Astrocyte of the cerebellum (primary cell): Measurements from ENCODE around the gene SOAT2.

Experiments
- DNase-seq: peaks from one replicate; pipeline ENCODE4 v3.0.0-alpha.2; 2011; ENCODE audit warnings: low read depth
- H3K4me3 ChIP-seq: 2 replicates; pipeline ENCODE4 v1.5.1; 2011; ENCODE audit warnings: mild to moderate bottlenecking, low read depth, low read length, moderate library complexity
- CTCF ChIP-seq: IDR thresholded peaks from 2 replicates; pipeline ENCODE4 v1.5.1; 2012; ENCODE audit warnings: low read length, low read depth, moderate library complexity, mild to moderate bottlenecking; ENCODE audit errors: missing control alignments
- in situ Hi-C: cut with HindIII; loops from 2 replicates; pipeline ENCODE4 v1.10.0; 2017; ENCODE audit warnings: low sequenced_read_pairs

SOAT2 gene

GRCh38 chr12:53062011-53062961 is 41.0 kb upstream of the SOAT2 start:
- TF ChIP-seq CTCF = no peak
- DNase-seq = no peak
- in situ Hi-C loops = no loop called here
- no peak overlapping the region for H3K4me3 ChIP-seq

GRCh38 chr12:53062977-53063707 is 40.1 kb upstream of the SOAT2 start:
- in situ Hi-C loops = no loop called here
- no peak overlapping the region for H3K4me3 ChIP-seq
- no peak for TF ChIP-seq CTCF
- no peak for DNase-seq

GRCh38 chr12:53063708-53064612 is 39.3 kb upstream of the SOAT2 start:
- no peak for DNase-seq
- TF ChIP-seq CTCF = no peak
- H3K4me3 ChIP-seq = no peak overlapping the region
- in situ Hi-C loops = no loop called here

- DNase-seq = no peak
- no peak overlapping the region for H3K4me3 ChIP-seq
- in situ Hi-C loops = loop anchor here (5.0 kb wide), 2 partner anchors 37 to 107 kb away; partner anchors contain the start of gene SOAT2
Measured at GRCh38 chr12:53064613-53065436, 38.5 kb upstream of the SOAT2 start.

GRCh38 chr12:53065470-53065869 is 37.8 kb upstream of the SOAT2 start:
- in situ Hi-C loops = loop anchor here (5.0 kb wide), 2 partner anchors 37 to 107 kb away; partner anchors contain the start of gene SOAT2
- H3K4me3 ChIP-seq = no peak overlapping the region
- TF ChIP-seq CTCF = no peak
- DNase-seq = no peak

More at GRCh38 chr12:53064613-53065436, 38.5 kb upstream of the SOAT2 start:
- no peak for TF ChIP-seq CTCF
